ENCODE data around the gene MPLKIP. TPM values are rescaled to one million over a fixed set of nuclear protein-coding genes. Genes with fewer than 3 reads are reported as not detected.

MPLKIP gene
- total RNA-seq, 1 donor from 2014 or later = 36.1 TPM

Other genes starting within 250 kb of the MPLKIP start
- gene CDK13, start 184.4 kb downstream of the MPLKIP start, total RNA-seq = 43.2 TPM
- gene SUGCT, start 383 bp upstream of the MPLKIP start, total RNA-seq = 7.6 TPM

Data from mucosa of gallbladder (tissue), 1 donor.